ENCODE results near the gene PITRM1. TPM values are rescaled to one million over a fixed set of nuclear protein-coding genes. Genes with fewer than 3 reads are reported as not detected.

The PITRM1 gene
- polyA plus RNA-seq, 1 donor from 2014 or later: 62.2 TPM

DNA sequence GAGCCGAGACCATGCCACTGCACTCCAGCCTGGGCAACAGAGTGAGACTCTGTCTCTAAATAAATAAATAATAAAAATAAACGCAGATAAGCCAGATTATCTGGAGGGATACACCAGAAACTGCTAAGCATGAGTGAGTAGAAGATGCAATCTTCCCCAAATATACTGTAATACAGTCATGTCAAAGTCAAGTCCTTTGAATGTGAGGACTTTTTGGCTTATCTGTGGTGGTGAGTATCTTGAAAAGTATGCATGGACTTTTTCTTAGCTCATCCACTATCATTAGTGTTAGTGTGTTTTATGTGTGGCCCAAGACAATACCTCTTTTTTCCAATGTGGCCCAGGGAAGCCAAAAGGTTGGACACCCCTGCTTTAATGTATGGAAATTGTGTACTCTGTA lies 44.7 kb upstream of the PITRM1 start:
- H3K79me2 ChIP-seq (replicated peaks; ENCODE audit: insufficient read depth, low read length): no peaks in the 10 kb centered on the region
- H3K9me2 ChIP-seq (ENCODE audit: insufficient read depth, low read length): no peaks in the 10 kb centered on the region
- no peak overlapping the region for H2AFZ ChIP-seq (ENCODE audit: low read depth, low read length)
- H3K36me3 ChIP-seq (ENCODE audit: insufficient read depth, low read length): no peaks in the 10 kb centered on the region
- H3K27me3 ChIP-seq (ENCODE audit: insufficient read depth, low read depth, low read length): no peaks in the 10 kb centered on the region
- H3K4me2 ChIP-seq (ENCODE audit: low read length): no peak overlapping the region
- H4K20me1 ChIP-seq (ENCODE audit: insufficient read depth): no peaks in the 10 kb centered on the region
- H3K9me3 ChIP-seq (ENCODE audit: low read length): no peaks in the 10 kb centered on the region
- no peak overlapping the region for H3K27ac ChIP-seq (ENCODE audit: low read length)
- no peaks in the 10 kb centered on the region for H3F3A ChIP-seq (ENCODE audit: insufficient read depth, low read length, poor library complexity, severe bottlenecking)
- H3K9ac ChIP-seq (ENCODE audit: low read length): no peak overlapping the region
- H3K4me3 ChIP-seq (ENCODE audit: low read length): no peak overlapping the region
- TF ChIP-seq RAD21 (conservative IDR thresholded peaks at IDR 0.05) (no peak), POLR2AphosphoS5 (IDR thresholded peaks at IDR 0.05) (no peak), TAF1 (IDR thresholded peaks at IDR 0.05; ENCODE audit: low read depth) (no peak), MXI1 (conservative IDR thresholded peaks at IDR 0.05; ENCODE audit: poor library complexity, severe bottlenecking) (no peak), REST (IDR thresholded peaks at IDR 0.05; ENCODE audit: borderline replicate concordance) (no peak), EP300 (conservative IDR thresholded peaks at IDR 0.05; ENCODE audit: poor library complexity, severe bottlenecking) (no peak), SMC3 (conservative IDR thresholded peaks at IDR 0.05; ENCODE audit: poor library complexity) (no peak), EZH2 (IDR thresholded peaks at IDR 0.05; ENCODE audit: borderline replicate concordance, insufficient read depth, low read length, poor library complexity, severe bottlenecking) (no peak)

GRCh38 chr10:3215153-3215775 lies 42.7 kb upstream of the PITRM1 start:
- Histone ChIP-seq H3K4me2 (ENCODE audit: low read length) (no peak overlapping the region), H3K79me2 (replicated peaks; ENCODE audit: insufficient read depth, low read length) (no peaks in the 10 kb centered on the region), H3K4me3 (ENCODE audit: low read length) (no peak overlapping the region), H3K9me3 (ENCODE audit: low read length) (no peaks in the 10 kb centered on the region), H3F3A (ENCODE audit: insufficient read depth, low read length, poor library complexity, severe bottlenecking) (no peaks in the 10 kb centered on the region), H3K27me3 (ENCODE audit: insufficient read depth, low read depth, low read length) (no peaks in the 10 kb centered on the region), H4K20me1 (ENCODE audit: insufficient read depth) (no peaks in the 10 kb centered on the region), H3K36me3 (ENCODE audit: insufficient read depth, low read length) (no peaks in the 10 kb centered on the region), H3K9ac (ENCODE audit: low read length) (no peak overlapping the region), H3K27ac (ENCODE audit: low read length) (no peak overlapping the region), H2AFZ (ENCODE audit: low read depth, low read length) (no peak overlapping the region), H3K9me2 (ENCODE audit: insufficient read depth, low read length) (no peaks in the 10 kb centered on the region)
- TF ChIP-seq TAF1 (IDR thresholded peaks at IDR 0.05; ENCODE audit: low read depth): no peak
- TF ChIP-seq SMC3 (conservative IDR thresholded peaks at IDR 0.05; ENCODE audit: poor library complexity): no peak
- TF ChIP-seq MXI1 (conservative IDR thresholded peaks at IDR 0.05; ENCODE audit: poor library complexity, severe bottlenecking): no peak
- TF ChIP-seq POLR2AphosphoS5 (IDR thresholded peaks at IDR 0.05): no peak
- TF ChIP-seq REST (IDR thresholded peaks at IDR 0.05; ENCODE audit: borderline replicate concordance): no peak
- TF ChIP-seq RAD21 (conservative IDR thresholded peaks at IDR 0.05): no peak
- TF ChIP-seq EZH2 (IDR thresholded peaks at IDR 0.05; ENCODE audit: borderline replicate concordance, insufficient read depth, low read length, poor library complexity, severe bottlenecking): no peak
- TF ChIP-seq EP300 (conservative IDR thresholded peaks at IDR 0.05; ENCODE audit: poor library complexity, severe bottlenecking): no peak
- TF ChIP-seq, protein P1, sequence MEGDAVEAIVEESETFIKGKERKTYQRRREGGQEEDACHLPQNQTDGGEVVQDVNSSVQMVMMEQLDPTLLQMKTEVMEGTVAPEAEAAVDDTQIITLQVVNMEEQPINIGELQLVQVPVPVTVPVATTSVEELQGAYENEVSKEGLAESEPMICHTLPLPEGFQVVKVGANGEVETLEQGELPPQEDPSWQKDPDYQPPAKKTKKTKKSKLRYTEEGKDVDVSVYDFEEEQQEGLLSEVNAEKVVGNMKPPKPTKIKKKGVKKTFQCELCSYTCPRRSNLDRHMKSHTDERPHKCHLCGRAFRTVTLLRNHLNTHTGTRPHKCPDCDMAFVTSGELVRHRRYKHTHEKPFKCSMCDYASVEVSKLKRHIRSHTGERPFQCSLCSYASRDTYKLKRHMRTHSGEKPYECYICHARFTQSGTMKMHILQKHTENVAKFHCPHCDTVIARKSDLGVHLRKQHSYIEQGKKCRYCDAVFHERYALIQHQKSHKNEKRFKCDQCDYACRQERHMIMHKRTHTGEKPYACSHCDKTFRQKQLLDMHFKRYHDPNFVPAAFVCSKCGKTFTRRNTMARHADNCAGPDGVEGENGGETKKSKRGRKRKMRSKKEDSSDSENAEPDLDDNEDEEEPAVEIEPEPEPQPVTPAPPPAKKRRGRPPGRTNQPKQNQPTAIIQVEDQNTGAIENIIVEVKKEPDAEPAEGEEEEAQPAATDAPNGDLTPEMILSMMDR (IDR thresholded peaks at IDR 0.05; ENCODE audit: poor library complexity, severe bottlenecking): no peak

All from neural cell (in vitro differentiated cells).